GF-D8 (cell line): ENCODE results near the gene RPL19.
A peak's percentile ranks its signal among the peaks of the same experiment; 100 is the strongest.

Experiments used
- DNase-seq: peaks from one replicate; lab custom pipeline; 2025; lab: John Stamatoyannopoulos, UW

RPL19 gene

DNA sequence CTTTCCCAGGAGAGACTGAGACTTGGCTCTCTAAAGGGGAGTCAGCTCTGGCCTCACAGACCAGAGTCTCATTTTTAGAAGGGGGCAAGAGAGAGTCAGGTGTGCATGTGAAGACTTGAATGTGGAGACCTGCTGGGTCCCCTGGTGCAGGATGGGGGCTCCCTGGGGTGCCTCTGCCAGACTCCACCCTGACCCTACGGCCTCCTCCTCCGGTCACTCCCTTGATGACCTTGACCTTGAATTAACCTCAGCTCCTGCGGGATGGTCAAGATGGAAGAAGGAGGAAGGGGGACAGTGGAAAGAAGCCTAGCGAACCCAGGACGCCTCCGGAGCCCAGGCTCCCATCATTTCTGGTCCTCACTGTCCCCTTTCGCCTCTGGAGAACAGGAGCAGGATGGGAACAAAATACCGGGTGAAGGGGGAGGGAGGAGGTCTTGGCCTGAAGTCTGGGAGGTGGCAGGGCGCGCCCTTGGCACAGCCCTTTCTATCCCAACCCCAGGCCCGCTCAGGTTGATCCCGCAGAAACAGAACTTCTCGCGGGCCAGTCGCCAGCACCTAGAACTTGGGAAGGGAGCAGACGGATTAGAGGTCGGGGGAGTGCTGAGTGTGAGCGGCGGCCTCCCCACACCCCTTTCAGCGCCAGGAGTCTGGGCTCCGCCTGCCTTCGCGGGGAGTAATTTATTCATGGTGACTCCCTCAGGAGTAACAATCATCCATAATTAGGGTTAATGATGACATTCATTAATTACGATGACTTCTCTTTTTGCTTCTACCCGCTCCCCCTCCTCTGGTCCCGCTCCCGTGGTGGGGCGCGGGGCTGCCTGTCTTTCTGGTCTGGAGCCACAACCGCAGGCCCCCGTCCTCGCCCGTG lies 24.1 kb downstream of the RPL19 start:
- DNase-seq: no peak

DNA sequence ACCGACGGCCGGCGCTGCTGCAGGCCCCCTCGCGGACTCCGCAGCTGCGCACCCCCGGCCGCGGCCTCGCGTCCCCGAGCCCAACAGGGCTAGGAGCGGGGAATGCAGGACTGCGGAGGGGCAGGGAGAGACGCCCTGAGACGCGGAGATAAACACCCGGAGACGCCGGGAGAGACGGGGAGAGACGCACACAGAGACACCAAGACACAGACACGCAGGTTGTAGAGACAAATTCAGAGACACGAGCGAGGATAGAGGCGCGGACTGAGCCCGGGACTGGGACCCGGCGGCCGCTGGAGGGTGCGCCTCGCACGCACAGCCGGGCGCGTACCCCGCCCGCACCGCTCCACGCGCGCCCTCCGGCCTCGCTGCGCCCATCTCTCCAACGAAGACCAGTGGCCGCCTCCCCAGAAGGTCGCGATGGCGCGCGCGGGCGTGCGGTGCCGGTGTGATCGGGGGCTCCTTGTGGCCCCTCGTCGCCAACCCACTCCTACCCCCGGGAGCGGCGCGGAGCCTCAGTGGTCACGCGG lies 24.8 kb downstream of the RPL19 start:
- DNase-seq: no peak

DNA sequence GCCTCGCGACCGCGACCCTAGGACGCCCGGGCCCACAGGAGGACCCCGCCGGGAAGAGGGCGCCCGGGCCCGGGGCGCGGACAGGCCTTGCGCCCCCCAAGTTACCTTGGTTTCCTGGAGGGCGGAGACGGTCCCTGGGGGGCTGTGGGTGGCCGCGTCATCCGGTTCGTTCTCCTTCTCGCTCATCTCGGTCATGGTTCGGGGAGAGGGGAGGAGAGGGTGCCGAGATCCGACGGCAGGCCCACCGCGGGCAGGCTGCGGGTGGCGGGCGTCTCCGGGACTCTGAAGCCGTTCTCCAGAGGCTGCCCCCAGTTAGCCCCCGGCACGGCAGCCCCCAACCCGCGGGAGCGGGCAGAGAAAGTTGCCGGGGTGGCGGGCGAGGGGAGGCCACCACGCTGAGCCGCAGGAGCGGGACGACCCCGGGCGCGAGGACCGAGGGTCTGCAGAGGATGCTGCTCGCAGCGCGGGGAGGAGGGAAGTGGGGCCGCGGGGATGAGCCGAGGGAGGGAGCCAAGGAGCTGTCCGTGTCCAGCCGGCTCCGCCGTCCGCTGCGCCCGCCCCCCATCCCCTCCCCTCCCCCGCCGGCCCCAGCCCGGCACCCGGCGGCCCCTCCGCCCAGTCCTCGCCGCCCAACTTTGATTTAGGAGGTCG lies 25.4 kb downstream of the RPL19 start, which contains the start of gene STAC2:
STAC2 (minus strand) TSS at position 638 of the 651 bp plus-strand sequence; CDS start at position 195, 443 bp downstream.
- no peak for DNase-seq

DNA sequence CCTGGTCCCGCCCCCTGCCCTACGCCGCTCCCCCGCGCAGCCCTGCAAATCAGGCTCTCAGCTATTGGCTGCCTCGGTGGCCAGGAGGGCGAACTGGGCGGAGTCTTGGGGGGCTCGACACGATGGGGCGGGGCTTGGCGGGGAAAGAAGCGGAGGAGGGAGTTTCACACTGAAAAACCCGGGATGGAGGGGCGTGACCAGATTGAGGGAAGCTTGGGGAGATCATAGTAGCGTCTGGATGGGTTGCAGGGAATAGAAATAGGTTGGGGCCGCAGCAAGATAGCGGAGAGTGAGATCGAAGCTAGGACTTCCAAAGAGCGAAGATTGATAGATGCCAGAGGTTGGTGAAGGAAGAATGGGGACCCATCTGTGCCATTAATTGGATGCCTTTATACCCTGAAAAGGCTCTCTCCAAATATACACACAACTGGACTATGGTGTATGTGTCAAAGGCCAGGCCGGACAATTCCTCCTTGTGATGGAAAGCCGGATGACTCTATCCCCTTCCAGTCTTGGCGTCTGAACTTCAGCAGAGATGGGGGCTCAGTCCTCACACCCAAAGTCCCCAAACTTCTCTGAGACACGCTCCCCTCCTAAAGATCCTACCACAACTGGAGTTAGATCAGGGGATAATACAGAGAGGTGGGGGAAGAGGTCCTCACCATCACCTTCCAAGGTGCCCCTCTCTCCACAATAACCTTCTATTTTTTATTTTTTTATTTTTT lies 26.0 kb downstream of the RPL19 start:
- DNase-seq: no peak

DNA sequence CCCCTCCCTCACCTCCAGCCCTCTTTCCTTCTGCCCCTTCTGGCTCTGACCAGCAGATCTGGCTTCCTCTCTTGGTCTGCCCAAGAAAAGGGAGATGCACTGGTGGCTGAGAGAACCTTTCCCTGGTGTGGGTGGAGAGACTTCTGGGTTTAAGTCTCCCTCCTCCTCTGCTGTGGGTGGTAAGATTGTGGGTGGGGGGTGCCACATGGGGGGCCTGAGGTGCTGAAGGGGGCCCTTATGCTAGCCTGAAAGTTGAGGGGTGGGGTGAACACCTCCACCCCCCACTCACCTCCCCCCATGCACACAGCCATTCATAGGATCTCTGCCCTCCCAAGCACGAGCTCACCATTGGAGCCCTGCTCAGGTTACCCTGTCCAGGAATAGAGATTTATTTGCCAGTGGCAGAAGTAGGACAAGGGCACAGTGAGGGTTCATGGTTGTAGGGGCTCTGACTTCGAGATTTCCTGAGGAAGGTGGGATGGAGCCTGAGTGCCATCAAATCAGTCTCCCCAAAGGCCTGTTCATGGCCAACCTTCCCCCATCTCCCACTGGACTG lies 27.4 kb downstream of the RPL19 start:
- no peak for DNase-seq

DNA sequence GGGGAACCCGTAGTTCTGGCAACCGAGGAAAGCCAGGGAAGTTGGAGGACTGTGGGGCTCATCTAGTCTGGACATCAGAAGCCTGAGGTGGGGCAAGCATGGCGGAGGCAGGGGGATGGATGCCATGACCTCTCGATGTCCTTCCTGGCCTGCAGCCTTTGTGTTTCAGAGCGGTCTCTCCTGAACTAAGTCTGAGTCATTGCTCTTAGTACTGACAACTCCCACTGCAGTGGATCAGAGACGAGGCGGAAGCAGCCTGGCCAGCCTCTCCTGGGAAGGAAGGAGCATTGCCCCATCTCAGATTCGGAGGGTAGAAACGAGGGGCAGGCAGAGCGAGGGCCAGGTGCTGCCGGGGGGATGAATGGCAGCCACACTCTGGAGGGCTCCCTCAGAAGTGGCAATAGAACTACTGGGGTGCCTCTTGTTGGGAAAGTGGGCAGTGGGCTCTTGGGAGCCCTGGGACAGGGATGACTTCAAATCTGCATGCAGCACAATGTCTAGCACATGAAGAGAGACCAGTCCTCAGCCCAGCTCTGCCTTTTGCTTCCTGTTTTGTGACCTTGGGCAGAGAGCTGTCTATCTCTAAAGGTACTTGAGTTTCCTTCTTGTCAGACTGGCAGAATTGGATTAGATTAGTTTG lies 29.3 kb downstream of the RPL19 start:
- peak; percentile 44 for DNase-seq

DNA sequence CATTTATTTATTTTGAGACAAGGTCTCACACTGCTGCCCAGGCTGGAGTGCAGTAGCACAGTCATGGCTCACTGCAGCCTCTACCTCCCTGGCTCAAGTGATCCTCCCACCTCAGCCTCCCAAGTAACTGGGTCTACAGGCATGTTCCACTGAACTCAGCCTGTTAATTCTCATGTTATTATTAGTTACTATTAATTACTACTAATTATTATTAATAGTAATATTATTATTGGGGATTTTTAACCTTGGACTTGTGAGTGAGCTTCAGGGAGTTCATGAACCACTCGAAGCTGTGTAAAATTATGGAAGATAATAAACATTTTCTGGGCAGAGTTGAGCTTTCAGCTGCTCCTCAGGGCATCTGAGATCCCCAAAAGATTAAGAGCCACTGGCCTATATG lies 30.3 kb downstream of the RPL19 start:
- DNase-seq: no peak

DNA sequence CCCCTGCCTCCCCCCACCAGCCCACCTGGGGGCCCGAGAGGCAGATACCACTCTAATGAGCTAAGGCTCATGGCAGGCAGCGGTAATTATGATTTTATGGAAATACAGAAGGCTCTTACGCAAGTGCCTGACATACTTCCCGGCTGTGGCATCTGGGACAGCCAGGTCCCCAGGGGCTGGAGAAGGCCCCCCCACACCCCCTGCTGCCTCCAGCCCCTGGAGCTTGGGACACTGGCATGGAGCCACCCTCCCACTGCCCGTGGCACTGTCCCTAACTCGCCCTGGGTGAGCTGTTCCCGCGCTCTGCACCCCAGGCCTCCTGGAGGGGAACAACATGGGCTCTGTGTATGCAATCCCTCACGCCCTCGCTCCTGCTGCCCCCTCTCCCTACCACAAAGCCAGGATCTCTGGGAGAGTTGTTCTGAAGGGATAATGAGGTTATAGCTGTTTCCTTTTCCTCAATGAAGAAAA lies 31.0 kb downstream of the RPL19 start:
- no peak for DNase-seq

DNA sequence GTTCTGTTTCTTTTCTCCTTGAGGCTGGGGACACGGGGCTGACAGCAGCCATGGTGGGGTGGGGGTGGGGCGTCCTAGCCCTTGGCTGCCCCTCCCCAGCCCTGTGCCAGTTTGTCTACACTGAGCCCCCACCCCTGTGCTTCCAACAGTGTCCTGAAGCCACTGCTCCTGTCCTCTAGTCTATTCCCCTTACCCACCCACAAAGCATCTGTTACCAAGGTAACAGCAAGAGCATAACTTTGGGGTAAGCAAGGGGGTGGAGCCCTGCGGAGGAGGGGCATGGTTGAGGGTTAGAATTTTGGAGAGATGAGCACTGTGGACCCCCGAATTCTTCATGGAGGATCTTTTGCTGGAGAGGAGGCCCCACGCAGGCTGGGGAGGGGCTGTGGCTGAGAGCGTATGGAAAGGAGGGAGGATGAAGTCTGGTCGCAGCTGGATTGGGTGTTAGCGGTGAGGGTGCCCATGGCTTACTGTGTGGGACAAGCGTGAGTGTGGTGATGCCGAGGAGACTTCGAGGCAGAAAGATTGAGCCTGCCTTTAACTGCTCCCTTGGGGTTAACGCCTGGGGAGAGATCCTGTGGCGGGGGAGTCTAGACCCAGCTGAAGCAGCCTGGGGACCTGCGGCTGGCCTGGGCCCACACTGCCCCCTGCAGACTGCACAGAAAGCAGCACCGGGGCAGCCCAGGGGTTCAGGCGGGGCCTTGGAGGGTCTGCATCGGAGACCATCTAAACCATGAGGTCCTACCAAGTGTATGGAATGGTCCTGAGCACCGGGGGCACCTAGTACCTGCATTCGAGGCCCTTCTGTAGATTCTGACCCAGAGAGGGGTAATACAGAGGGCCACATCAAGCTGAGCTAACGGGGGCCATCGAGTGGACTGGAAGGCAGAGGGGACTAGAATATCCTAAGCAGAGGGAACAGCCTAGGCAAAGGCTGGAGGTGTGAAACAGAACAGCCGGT lies 31.8 kb downstream of the RPL19 start:
- peak; percentile 34 for DNase-seq

DNA sequence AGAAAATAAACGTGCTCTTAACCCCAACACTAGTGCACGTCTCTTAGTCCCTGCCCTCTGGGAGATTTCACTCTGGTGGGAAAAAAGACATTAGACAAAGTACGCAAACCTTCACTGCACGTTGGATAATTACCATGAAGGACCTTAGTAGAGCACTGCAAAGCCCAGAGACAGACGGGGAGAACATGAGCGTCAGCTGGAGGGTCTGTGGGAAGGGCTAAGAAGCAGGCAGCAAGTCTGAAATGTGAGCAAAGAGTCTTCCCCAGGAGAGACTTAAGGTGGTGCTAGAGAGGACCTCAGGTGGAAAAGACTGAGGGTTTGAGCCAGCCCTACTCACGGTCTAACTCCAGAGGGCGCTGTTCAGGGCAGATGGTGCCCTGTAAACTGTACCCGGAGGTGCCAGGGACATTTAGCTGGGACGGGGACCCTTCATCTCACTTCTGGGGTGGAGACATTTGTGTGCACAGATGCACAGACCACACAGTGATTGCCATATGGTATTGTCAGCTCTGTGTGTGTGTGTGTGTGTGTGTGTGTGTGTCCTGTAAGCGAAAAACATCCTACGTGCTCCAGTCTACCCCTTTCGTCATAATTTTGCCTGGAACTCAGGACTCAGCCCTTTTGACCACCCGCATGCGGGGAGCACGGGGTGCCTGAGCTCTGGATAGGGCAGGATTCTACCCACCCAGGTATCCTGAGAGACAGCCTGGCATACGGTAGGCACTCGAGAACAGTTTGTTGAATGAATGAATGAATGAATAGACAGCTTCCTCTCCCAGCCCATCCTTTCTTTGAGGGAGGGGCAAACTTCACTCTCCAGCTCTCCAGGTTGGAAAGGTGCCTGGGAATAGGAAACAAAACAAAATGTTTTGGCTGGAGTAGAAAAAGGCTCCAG lies 35.7 kb downstream of the RPL19 start:
- DNase-seq: peak; percentile 34

DNA sequence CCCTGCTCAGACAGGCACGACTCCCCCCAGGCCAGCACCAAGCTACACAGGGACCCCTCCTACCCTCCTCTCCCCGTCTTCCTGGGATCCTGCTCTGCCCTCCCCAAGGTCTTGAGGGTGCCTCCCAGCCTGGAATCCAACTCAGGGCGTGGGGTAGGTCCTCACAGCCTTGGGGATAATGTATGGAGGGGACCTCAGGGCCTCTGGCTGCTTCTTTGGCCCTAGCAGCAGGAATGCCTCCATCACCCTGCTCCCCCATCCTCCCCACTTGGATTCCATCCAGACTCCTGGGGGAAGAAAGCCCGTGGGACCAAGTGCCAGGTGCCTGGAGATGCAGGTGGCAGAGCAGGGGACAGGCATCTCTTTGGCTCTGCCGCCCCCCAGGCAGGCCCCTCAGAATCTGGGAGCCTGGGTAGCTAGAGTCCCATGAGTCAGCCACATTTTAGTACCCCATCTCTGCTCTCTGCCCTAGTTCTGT lies 36.4 kb downstream of the RPL19 start:
- DNase-seq: no peak

DNA sequence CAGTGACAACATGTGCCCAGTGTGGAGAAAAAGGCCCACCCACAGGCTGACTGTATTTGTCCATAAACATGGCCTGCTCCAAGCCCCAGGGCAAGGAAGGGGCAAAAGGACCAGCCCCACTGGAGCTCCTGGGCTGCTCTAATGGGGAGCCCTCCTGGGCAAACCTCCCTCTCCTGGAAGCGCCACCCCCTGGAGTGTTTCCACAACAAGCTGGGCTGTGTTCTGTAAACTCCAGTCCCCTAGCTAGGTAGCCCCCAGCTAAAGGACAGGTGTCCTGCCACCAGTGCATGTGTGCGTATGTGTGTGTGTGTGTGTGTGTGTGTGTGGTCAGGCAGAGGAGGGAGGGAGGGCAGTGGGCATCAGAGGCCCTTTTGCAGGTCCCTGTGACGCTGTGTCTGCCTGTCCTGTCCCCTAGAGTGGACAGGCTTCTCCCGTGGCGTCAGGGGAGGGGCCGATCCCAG lies 36.9 kb downstream of the RPL19 start:
- DNase-seq: no peak

DNA sequence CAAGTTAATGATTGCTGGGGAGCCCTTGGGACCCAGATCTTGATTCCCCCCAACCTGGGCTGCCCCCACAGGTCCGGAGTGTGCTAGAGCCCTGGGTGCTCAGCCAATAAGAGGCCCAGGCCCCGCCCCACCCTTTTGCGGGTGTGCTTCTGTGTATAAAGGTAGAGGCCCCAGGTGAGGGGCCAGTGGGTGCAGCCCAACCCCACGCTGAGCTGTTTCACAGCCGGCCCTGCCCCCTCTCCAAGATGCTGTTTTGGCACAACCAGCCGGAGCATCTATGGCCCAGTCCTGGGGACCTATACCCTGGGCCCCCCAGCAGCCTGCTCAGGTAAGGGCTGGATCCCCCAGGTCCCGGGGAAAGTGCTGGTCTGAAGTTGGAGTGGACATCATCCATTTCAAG lies 37.5 kb downstream of the RPL19 start:
- DNase-seq: no peak

DNA sequence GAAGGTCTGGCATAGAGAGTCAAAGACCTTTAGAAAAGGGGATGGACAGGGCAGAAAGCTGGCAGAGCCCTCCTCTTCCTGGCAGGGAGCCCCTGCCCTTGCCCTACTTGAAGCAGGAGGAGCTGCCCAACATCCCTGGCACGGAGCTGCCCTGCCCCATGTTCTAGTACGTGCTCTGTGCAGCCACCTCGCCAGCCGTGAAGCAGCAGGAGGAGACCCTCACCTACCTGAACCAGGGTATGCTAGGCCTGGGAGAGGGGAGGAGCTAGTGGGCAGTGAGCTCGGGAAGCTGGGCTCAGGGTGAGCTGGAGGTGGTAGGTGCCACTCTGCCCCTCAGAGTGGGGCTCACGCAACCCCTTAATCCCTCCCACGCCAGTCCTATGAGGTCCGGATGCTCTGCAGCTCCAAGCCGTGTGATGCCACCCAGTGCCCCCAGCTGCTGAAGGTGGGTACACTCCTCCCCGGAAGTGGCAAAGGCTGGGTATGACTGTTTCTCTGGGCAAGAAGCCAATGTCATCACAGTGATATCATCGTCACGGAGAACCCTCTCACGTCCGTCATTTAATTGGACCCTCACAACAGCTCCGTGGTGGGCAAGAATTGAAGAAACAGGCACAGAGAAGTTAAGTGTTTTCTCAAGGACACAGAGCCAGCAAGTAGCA lies 38.4 kb downstream of the RPL19 start:
- peak; percentile 18 for DNase-seq

DNA sequence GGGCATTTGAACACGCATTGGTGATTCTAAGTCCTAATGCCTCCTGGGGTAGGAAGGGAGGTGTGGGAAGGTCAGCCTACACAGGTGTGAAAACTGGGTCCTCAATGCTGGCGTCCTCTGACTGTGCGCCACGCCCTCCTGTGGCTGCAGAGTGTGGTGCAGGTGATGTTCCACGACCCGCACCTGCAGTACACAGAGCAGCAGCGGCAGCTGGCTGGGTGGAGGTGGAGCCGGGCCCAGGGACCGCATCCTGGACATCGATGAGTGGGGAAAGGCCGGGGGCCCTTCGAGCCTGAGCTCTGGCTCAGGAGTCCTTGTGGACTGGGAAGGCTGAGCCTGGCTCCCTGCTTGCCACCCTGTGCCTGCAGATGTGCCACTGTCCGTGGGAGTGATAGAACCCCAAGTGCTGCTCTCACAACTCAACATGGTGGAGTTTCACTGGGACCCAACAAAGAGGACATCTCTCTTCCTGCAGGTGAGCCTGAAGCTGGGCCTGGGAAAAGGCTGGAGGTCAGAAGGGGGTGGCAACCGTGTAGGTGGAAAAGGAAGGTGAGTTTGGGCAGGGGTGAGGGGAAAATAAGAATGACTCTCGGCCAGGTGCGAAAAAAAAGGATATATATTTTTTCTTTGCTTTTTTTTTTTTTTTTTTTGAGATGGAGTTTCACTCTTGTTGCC lies 39.7 kb downstream of the RPL19 start:
- no peak for DNase-seq

DNA sequence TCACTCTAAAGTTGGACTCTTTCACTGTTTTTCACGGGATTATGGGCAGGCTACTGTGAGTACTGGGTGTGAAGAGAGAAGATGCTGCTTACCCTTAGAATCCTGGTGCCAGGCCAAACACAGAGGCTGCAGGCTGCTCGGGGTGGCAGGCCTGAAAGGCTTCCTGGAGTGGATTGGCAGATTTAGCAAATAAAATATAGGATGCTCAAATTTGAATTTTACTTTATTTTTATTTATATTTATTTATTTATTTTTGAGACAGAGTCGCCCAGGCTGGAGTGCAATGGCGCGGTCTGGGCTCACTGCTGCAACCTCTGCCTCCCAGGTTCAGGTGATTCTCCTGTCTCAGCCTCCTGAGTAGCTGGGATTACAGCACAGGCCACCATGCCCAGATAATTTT lies 40.5 kb downstream of the RPL19 start:
- no peak for DNase-seq

DNA sequence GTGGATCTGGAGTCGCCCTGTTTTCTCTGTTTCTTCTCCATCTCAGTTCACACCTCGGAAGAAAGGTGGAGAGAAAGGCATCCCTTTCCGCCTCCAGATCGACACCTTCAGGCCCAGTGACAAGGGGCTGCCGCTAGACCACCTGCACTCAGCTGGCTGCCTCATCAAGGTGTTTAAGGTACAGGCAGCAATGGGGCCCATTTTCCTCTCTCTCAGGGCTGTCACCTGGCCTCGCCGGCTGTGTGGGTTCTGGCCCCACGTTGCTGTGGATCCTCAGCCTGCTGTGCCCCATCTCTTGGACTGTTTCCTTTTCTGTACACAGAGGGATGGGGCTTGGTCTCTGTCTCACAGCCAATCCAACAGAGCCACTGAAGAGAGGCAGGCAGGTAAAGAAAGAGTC lies 43.1 kb downstream of the RPL19 start:
- DNase-seq: no peak
